NCI-H146 treated with DMSO at 0.1 percent for 48 hours (cell line): Measurements from ENCODE around the gene SPECC1L.

ENCODE experiments used
- DNase-seq: peaks from one replicate; lab custom pipeline; 2025; ENCODE audit not compliant: unreplicated experiment; lab: John Stamatoyannopoulos, UW

Gene SPECC1L

DNA sequence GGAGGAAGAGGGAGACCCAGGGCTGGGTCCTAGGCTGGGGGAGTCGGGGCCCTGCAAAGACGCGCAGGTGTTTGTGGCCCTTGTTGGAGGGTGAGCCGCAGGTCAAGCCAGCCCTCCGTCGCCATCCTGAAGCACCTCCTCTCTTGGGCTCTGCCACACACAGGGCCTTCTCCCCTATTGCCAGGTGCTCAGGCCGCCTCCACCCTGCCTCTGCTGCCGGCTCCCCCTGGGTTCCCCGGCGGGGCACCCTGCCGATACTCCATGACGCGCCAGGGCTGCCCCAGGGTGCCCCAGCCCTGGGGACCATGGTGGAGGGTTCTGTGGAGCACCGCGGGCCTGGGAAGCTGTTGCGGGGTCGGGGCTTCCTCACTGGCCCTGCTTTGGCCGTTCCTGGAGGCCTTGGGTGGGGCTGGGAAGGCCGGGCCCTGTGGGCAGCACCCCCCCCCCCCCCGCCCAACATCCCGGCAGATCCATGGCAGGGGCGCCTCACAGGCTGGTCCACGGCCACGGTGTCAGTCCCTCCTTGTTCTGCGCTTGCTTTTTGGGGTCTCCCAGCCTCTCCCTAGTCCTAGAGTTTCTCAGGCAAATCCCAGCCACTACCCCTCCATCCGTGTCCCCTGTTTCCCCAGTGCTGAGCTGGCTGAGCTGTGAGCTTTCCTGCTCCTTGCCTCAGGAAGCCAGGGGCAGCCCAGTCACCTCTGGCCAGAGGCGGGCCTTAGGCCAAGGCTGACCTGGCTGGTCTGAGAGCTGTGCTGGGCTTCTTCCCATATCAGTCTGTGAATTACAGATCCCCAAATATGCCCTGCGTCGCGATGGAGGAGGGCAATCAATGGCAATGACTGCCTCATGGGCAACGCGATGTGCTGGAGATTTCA, 154.5 kb downstream of the SPECC1L start:
- DNase-seq: no peak

GRCh38 chr22:24426436-24426835, 155.8 kb downstream of the SPECC1L start:
- no peak for DNase-seq

DNA sequence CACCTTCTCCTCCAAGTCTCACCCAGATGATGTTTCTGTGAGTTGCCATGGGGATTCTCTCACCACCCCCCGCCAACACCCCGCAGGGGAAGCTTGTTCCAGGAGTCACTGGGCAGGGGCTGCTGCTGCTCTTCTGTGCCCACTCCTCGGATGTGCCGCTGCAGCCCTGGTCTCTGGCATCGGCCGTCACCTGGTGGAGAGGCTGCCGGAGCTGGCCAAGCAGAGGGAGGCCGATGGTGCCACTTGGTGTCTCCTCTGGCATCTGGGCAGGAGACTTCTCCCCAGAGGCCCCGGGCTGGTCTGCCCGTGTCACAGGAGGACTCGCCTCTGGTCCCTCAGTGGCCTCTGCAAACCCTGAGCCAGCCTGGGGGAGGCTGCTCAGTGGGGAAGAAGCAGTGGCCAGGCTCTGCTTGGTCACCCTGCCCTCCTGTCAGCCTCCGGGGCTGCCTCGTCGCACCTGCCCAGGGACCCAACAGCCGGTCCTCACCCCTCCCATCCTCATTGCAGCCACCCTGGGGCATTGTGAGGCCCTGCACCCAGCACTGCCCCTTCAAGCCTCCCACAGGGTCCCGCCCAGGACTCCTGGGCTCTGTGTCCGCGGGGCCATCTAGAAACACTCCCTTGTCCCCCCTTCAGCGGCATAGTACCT, 156.3 kb downstream of the SPECC1L start:
- no peak for DNase-seq

GRCh38 chr22:24427500-24428164, 157.0 kb downstream of the SPECC1L start, which contains the start of gene ADORA2A:
Gene ADORA2A, plus strand, starts transcription at chr22:24427599. Its CDS starts 5,806 bp downstream, at chr22:24433405.
- no peak for DNase-seq

DNA sequence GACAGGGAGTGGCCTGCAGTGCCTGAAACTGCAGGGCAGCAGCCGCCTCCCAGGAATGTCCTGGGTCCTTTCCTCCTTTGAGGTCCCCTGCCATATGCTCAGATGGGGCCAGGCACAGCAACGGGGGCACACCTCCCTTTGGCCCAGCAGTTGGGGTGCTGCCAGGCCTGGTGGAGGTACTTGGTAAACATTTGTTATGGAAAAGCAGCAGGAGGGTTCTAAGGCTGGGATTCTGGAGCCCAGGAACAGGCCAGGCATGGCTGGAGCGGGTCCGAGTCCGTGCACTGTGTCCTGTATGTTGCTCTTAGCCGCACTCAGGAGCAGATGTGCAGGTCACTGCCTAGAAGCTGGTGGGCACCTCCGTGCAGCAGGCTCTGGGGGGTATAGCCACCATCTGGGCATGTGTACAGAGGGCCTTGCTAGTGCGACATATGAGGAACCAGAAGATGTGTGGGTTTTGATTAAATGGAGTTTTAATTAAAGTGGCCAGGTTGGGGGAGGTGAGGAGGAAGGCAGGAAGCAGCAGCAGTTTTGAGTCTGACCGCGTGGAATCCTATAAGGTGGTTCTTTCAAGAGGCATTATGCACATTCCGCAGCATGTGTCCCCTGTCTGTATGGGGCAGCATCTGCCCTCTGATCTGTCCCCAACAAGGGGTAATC, 158.2 kb downstream of the SPECC1L start:
- no peak for DNase-seq

DNA sequence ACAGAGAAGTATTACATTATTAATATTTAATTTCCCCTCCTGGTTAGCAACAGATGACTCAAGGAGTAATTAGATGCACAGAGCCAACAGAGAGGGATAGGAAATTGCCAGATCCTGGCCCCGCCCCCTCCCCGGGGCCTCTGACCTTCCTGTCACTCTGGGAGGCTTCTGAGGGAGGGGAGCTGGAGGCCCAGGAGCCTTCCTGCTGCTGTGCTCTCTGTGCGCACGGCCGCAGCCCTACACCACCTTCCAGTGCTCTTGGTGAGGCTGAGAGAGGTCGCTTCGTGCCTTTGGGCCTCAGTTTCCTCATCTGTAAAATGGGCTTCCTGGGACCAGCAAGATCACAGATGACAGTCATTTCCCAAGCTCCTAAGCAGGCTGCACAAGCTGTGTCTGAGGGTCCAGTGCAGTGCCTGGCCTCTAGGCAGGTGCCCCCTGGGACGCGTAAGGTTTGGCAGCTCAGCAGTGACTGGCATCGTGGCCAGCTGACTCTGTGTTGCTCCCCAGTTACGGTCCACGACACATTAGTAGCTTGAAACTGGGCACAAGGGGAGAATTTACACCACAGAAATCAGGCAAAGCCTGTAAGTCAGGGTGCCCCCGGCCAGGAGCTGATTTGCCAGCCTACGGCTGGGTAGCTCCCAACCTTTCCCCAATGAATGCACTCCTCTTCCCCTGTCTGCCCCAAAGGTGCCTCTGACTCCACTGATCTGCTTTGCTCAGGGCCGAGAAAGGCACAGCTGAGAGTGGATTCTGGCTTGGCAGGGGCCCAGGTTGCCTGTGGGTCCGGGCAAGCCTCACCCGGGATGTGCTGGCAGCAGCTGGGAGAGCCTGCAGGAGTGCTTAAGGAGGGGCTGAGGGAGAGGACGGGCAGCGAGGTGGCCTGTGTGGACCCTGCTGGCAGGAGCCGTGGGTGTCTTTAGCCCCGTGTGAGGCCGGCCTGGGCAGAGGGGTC, 159.1 kb downstream of the SPECC1L start:
- DNase-seq: no peak

- no peak for DNase-seq
Measured at GRCh38 chr22:24430431-24431308, 160.0 kb downstream of the SPECC1L start.

- DNase-seq: no peak
Measured at GRCh38 chr22:24431309-24432034, 160.8 kb downstream of the SPECC1L start.

- no peak for DNase-seq
Measured at GRCh38 chr22:24432059-24432853, 161.6 kb downstream of the SPECC1L start.

DNA sequence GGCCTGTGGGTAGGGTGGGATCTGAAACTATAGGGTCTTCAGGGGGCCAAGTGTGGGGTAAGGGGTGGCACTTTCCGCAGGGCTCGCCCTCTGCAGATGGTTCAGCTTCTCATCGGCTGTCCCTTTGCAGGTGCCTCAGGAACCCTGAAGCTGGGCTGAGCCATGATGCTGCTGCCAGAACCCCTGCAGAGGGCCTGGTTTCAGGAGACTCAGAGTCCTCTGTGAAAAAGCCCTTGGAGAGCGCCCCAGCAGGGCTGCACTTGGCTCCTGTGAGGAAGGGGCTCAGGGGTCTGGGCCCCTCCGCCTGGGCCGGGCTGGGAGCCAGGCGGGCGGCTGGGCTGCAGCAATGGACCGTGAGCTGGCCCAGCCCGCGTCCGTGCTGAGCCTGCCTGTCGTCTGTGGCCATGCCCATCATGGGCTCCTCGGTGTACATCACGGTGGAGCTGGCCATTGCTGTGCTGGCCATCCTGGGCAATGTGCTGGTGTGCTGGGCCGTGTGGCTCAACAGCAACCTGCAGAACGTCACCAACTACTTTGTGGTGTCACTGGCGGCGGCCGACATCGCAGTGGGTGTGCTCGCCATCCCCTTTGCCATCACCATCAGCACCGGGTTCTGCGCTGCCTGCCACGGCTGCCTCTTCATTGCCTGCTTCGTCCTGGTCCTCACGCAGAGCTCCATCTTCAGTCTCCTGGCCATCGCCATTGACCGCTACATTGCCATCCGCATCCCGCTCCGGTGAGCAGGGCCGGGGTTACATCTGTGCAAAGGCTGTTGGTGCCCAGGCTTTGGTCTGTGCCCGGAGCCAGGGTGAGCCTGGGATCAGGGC, 162.6 kb downstream of the SPECC1L start:
- DNase-seq: no peak

GRCh38 chr22:24433828-24434470, 163.3 kb downstream of the SPECC1L start:
- DNase-seq: no peak

DNA sequence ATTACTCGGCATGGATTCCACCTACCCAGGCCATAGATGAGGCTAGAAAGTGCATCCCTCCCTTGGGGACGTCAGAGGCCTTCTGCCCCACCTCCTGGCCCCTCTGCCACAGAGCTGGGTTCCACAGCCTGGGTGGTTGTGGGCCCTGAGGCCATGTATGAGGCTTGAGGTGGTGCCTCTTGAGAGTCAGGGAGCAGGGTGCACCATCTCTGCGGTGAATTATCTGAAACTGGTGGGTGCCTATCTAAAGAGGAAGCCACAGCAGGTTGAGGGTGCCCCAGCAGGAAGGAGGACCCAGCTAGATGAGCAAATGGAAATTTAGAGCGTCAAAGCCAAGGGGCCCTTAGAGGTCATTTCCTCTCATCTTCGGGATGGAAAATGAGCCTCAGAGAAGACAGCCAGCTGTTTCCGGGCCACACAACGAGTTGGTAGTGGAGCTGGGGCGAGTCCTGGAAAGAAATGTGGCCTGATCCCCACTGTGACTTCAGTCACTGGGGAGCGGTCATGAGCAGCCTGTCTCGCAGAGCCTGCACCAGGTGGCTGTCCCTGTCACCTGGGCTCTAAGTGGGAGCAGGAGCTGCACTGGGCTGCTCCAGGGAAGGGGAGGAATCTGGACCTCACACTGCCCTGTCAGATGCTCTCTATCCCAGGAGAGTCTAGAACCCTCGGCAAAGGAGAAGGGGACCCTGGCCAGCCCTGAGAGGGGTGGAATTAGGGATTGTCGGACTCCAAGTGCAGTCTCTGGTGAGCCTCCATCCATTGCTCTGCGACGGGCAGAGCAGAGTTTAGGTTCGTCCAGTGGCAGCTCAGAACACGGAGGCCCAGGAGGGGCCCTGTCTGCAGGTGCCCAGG, 164.1 kb downstream of the SPECC1L start:
- no peak for DNase-seq

- DNase-seq: no peak
Measured at GRCh38 chr22:24435323-24435645, 164.7 kb downstream of the SPECC1L start.

DNA sequence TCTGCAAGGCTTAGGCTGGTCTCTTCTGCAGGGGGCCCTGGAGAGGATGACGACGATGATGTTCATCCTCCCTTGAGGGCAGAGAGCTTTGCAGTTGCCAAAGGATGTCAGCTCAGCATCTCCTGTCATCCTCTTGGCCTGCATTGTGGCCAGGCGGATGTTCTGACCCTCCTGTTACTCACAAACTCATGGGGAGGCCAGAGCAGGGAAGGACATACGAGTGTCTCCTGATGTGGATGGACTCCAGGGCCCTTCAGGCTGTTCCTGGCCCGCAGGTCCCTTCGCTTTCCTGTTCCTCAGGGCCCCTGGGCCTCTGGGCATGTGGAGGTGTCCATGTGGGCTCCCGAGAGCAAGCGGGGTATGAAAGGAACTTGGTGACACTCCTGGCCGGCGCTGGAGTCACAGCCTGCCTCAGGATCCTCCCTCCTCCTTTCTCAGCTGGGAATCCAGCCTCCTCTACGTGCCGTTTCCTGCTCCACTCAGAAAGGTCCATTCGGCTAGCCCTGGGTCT, 165.3 kb downstream of the SPECC1L start:
- DNase-seq: no peak

- no peak for DNase-seq
Measured at GRCh38 chr22:24436553-24436952, 165.9 kb downstream of the SPECC1L start.
